GM10248 (cell line): ENCODE results near the gene ABR.

ENCODE experiments used
- CTCF ChIA-PET: fragments of 300-600 bp; sonication (Branson Sonifier 250); formaldehyde crosslinking; extraction: SDS; loops from one replicate; lab custom pipeline; 2021; ENCODE audit warnings: antibody characterized with exemption; lab: Yijun Ruan, JAX
- POLR2A ChIA-PET: fragments of 350-650 bp; sonication (Branson Sonifier 250); formaldehyde crosslinking; extraction: SDS; loops from one replicate; lab custom pipeline; 2020; ENCODE audit warnings: antibody characterized with exemption; lab: Yijun Ruan, JAX
- DNase-seq: peaks from one replicate; pipeline ENCODE4 v3.0.0; 2012; ENCODE audit errors: extremely low spot score
- CTCF ChIP-seq: IDR thresholded peaks from 2 replicates; pipeline ENCODE4 v1.5.1; 2012; ENCODE audit warnings: mild to moderate bottlenecking, low read depth; ENCODE audit errors: extremely low read depth, missing control alignments, control extremely low read depth

The ABR gene

DNA sequence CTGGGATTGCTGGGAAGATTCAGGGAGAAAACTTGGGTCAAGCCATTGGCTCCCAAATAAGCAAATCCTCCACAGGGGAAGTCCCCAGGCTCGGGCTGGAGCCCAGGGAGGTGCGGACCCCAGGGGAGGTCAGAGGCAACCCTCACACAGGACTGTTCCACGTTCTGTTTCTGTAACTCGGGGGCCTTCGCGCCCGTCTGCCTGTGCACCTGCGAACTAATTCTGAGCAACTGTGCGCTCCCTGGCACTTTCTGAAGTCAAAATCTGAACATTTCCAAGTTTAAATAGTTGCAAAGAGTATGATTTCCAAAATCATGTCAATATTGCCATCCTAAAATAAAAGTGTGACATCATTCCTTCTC is 166.1 kb downstream of the ABR start:
- ChIA-PET POLR2A (no interaction called here), CTCF (no interaction called here)
- no peak for DNase-seq
- TF ChIP-seq CTCF: no peak

GRCh38 chr17:1012823-1013728 is 166.7 kb downstream of the ABR start:
- DNase-seq: no peak
- CTCF ChIA-PET: no interaction called here
- POLR2A ChIA-PET: no interaction called here
- TF ChIP-seq CTCF: no peak

DNA sequence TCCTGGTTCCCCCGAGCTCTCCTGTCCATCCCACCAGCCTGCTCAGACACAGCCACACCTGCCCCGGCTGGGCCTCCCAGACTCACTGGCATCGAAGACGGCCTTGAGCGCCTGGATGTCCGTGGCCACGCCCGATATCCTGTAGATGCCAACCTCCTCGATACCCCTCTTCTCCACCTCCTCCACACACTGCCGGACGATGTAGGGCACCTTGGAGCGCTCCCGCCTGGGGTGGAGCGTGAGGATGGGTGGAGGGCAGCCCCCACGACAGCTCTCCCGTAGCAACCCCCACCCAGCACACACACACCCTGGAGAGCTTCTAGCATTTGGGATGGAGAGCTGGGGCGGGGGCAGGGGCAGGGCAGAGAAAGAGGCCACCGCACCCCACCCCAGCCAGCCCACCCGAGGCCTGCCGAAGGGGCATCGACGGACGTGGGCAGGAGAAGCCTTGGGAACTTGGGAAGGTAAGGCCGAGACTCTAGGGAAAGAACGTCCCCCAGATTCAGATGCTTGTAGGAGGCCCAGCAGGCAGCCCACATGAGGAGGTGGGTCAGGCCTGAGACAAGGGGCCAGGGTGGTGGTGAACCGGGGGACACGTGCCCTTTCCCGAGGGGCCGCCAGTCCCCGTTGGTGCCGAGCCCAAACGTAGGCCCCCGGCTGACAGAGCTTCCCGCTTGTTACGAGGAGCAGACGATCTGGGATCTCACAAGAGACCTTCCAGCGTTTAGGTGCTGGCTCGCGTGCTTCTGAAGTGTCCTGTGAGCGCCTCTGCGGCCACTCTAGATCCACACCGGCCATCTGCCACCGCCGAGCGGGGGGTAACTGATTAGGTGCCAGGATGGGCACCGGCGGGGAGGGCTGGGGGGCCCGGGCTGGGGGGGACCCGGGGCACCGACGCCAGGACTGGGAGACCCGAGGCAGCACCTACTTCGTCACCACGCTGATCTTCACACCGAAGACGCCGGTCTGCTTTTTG is 167.7 kb downstream of the ABR start:
- ChIA-PET POLR2A (no interaction called here), CTCF (interaction anchor here (1.3 kb wide), 1 partner anchor 10 kb away, joined by 3 read pairs; no protein-coding TSS in a partner anchor)
- TF ChIP-seq CTCF: no peak
- DNase-seq: no peak

GRCh38 chr17:1011138-1011537 is 168.6 kb downstream of the ABR start:
- no peak for TF ChIP-seq CTCF
- ChIA-PET POLR2A (no interaction called here), CTCF (interaction anchor here (1.3 kb wide), 1 partner anchor 9 kb away, joined by 3 read pairs; no protein-coding TSS in a partner anchor)
- no peak for DNase-seq

DNA sequence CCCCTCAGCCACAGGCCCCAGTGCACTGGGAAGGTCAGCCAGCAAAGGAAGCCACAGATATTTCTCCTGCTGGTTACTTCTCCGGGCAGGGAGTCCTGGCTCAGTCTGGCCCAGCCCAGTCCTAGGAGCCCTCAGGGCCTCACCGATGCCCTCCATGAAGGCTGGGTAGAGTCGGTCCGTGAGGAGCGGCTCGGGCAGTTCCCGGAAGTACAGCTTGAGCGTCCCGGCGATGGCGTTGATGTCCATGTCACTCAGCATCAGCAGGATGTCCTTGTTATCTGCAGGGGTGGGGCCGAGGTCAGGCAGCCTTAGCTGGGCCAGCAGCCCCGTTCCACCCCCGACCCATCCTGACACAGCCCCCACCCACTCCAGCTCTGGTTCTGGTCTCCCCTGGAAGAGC is 169.2 kb downstream of the ABR start:
- POLR2A ChIA-PET: no interaction called here
- no peak for DNase-seq
- no peak for TF ChIP-seq CTCF
- CTCF ChIA-PET: interaction anchor here (1.3 kb wide), 1 partner anchor 8 kb away, joined by 3 read pairs; no protein-coding TSS in a partner anchor

- TF ChIP-seq CTCF: no peak
- CTCF ChIA-PET: no interaction called here
- POLR2A ChIA-PET: no interaction called here
- DNase-seq: no peak
Measured at GRCh38 chr17:1010086-1010450, 169.7 kb downstream of the ABR start.
